ENCODE results near the gene DACH1.

Gene DACH1

GRCh38 chr13:71759651-71760511, 107.1 kb downstream of the DACH1 start:
- TF ChIP-seq CTCF (IDR thresholded peaks at IDR 0.05; ENCODE audit: low read depth, low read length) = no peak
- no peak for DNase-seq (ENCODE audit: low read depth in 2 of 2)
- H3K4me3 ChIP-seq (replicated peaks in 1 of 2; ENCODE audit: low read depth in 2 of 2, low read length in 2 of 2) = no peak overlapping the region

GRCh38 chr13:71758828-71759227, 108.2 kb downstream of the DACH1 start:
- DNase-seq (ENCODE audit: low read depth in 2 of 2) = peak in 1 of 2 donors; percentile 15
- no peak for TF ChIP-seq CTCF (IDR thresholded peaks at IDR 0.05; ENCODE audit: low read depth, low read length)

GRCh38 chr13:71754407-71754974, 112.5 kb downstream of the DACH1 start:
- no peak overlapping the region for H3K4me3 ChIP-seq (replicated peaks in 1 of 2; ENCODE audit: low read depth in 2 of 2, low read length in 2 of 2)
- TF ChIP-seq CTCF (IDR thresholded peaks at IDR 0.05; ENCODE audit: low read depth, low read length) = peak; percentile 25
- DNase-seq (ENCODE audit: low read depth in 2 of 2) = no peak

More at GRCh38 chr13:71758828-71759227, 108.2 kb downstream of the DACH1 start:
- no peak overlapping the region for H3K4me3 ChIP-seq (replicated peaks in 1 of 2; ENCODE audit: low read depth in 2 of 2, low read length in 2 of 2)

GRCh38 chr13:71752775-71753513, 114.1 kb downstream of the DACH1 start:
- DNase-seq (ENCODE audit: low read depth in 2 of 2) = no peak
- TF ChIP-seq CTCF (IDR thresholded peaks at IDR 0.05; ENCODE audit: low read depth, low read length) = no peak
- H3K4me3 ChIP-seq (replicated peaks in 1 of 2; ENCODE audit: low read depth in 2 of 2, low read length in 2 of 2) = no peak overlapping the region

GRCh38 chr13:71751073-71751472, 115.9 kb downstream of the DACH1 start:
- no peak for DNase-seq (ENCODE audit: low read depth in 2 of 2)
- TF ChIP-seq CTCF (IDR thresholded peaks at IDR 0.05; ENCODE audit: low read depth, low read length) = no peak
- H3K4me3 ChIP-seq (replicated peaks in 1 of 2; ENCODE audit: low read depth in 2 of 2, low read length in 2 of 2) = no peak overlapping the region

- DNase-seq (ENCODE audit: low read depth in 2 of 2) = no peak
- no peak for TF ChIP-seq CTCF (IDR thresholded peaks at IDR 0.05; ENCODE audit: low read depth, low read length)
- no peak overlapping the region for H3K4me3 ChIP-seq (replicated peaks in 1 of 2; ENCODE audit: low read depth in 2 of 2, low read length in 2 of 2)
These were observed 136.7 kb downstream of the DACH1 start for GRCh38 chr13:71730267-71730666.
